ENCODE measurements around the gene LHX3. TPM values are rescaled to one million over a fixed set of nuclear protein-coding genes. Genes with fewer than 3 reads are reported as not detected.

Gene LHX3
- total and polyA plus RNA-seq, 4 donors = not detected

DNA sequence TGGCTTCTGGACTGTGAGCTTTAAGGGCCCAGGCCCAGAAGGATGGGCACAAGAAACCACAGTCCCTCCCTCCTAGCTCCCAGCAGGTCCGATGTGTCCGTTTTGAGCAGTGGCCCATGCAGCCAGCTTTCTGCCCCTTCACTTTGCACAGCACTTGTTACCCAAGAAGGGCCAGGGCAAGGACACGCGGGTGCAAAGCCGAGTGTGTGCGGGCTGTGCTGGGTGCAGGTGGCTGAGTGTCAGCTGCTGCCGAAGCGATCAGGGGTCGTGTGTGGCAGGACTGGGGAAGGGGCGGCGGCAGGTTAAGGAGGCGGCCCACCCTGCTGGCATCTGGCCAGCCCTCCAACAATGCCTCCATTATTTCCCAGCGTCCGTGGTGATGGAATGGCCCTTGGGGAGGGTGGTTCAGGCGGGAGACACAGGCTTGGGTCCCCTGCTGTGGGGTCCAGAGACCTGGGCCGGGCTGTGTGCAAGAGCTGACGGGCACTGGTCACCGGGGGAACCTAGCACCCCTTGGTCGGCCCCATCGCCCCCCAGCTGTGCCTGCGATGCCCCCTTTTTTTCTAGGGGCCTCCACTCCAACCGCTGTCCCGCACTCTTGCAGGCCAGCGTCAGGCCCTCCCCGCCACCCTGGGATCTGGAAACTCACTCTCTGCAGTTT, 653 bp downstream of the LHX3 start:
- DNase-seq = no peak
- 50 to 60% methylated on average over 25 of the region's 25 CpGs for WGBS, 2 donors
- no peak for ATAC-seq (ENCODE audit: insufficient read depth, low FRiP score)

DNA sequence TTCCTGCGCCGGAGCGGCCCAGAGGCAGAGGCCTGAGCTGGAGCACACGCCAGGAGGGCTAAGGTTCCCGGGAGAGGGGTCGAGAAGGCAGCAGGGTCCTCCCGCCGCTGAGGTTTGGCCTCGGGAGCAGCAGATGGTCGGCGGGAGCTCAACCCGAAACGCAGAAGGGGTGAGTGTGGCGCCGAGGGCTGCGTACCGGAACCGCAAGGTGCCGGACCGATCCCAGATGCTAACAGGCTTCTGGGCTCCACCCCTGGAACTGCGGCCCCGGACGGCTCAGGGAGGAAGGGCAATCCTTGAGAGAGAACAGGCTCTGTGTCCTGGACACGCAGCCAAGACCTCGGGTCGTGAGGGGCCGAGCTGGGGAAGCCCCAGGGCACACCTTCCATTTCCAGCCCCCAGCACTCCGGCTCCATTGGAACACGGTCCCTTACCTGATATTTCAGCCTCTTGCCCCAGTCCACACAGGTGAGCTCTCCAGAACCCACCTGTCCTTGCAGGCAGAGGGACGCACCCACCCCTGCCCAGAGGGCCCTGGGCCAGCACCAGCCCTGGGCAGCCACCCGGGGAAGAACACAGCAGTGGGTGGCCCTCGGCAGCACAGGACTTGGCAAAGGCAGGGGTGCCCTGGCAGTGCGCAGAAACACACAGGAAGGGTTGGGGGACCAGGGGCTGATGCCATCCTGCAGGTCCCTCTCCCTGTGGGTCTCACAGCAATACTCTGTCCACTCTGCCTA, 1.4 kb downstream of the LHX3 start:
- ATAC-seq (ENCODE audit: insufficient read depth, low FRiP score) (no peak), DNase-seq (no peak)
- H3K27me3 ChIP-seq (ENCODE audit: control insufficient read depth in 3 of 3, insufficient read depth in 3 of 3, low read length in 2 of 3) = peaks cover 27 to 51% (median 50%) of the 10 kb centered on the region in 3 donors
- H3K36me3 ChIP-seq (ENCODE audit: control insufficient read depth in 4 of 4, insufficient read depth in 4 of 4, low read length in 4 of 4) = peaks cover 0 to 2% (median 0%) of the 10 kb centered on the region in 4 donors
- H3K9me3 ChIP-seq (ENCODE audit: control insufficient read depth in 4 of 4, insufficient read depth in 3 of 4, low read length in 3 of 4) = peaks cover 0 to 20% (median 0%) of the 10 kb centered on the region in 4 donors
- H3K4me1 ChIP-seq (ENCODE audit: control insufficient read depth in 5 of 5, insufficient read depth in 5 of 5, low read length in 5 of 5) = peaks cover 0 to 4% (median 0%) of the 10 kb centered on the region in 5 donors
- 21% methylated on average over 30 to 33 of the region's 33 CpGs for WGBS, 2 donors
- H3K4me3 ChIP-seq = no peak overlapping the region
- H3K27ac ChIP-seq (ENCODE audit: low read depth in 1 of 2, low read length in 1 of 2) = no peak overlapping the region
- H3K9ac ChIP-seq (ENCODE audit: insufficient read depth in 1 of 2, low read length in 2 of 2) = no peak overlapping the region
- TF ChIP-seq, protein P1, sequence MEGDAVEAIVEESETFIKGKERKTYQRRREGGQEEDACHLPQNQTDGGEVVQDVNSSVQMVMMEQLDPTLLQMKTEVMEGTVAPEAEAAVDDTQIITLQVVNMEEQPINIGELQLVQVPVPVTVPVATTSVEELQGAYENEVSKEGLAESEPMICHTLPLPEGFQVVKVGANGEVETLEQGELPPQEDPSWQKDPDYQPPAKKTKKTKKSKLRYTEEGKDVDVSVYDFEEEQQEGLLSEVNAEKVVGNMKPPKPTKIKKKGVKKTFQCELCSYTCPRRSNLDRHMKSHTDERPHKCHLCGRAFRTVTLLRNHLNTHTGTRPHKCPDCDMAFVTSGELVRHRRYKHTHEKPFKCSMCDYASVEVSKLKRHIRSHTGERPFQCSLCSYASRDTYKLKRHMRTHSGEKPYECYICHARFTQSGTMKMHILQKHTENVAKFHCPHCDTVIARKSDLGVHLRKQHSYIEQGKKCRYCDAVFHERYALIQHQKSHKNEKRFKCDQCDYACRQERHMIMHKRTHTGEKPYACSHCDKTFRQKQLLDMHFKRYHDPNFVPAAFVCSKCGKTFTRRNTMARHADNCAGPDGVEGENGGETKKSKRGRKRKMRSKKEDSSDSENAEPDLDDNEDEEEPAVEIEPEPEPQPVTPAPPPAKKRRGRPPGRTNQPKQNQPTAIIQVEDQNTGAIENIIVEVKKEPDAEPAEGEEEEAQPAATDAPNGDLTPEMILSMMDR (IDR thresholded peaks at IDR 0.05; ENCODE audit: control extremely low read depth, extremely low read depth) = no peak

More for the DNA sequence above, 653 bp downstream of the LHX3 start:
- peaks cover 0 to 4% (median 0%) of the 10 kb centered on the region in 5 donors for H3K4me1 ChIP-seq (ENCODE audit: control insufficient read depth in 5 of 5, insufficient read depth in 5 of 5, low read length in 5 of 5)
- H3K9me3 ChIP-seq (ENCODE audit: control insufficient read depth in 4 of 4, insufficient read depth in 3 of 4, low read length in 3 of 4) = peaks cover 0 to 19% (median 0%) of the 10 kb centered on the region in 4 donors
- no peak overlapping the region for H3K4me3 ChIP-seq
- H3K27ac ChIP-seq (ENCODE audit: low read depth in 1 of 2, low read length in 1 of 2) = no peak overlapping the region
- peaks cover 27 to 50% (median 45%) of the 10 kb centered on the region in 3 donors for H3K27me3 ChIP-seq (ENCODE audit: control insufficient read depth in 3 of 3, insufficient read depth in 3 of 3, low read length in 2 of 3)
- TF ChIP-seq, protein P1 (IDR thresholded peaks at IDR 0.05; ENCODE audit: control extremely low read depth, extremely low read depth) = no peak
- peaks cover 0 to 6% (median 0%) of the 10 kb centered on the region in 4 donors for H3K36me3 ChIP-seq (ENCODE audit: control insufficient read depth in 4 of 4, insufficient read depth in 4 of 4, low read length in 4 of 4)
- no peak overlapping the region for H3K9ac ChIP-seq (ENCODE audit: insufficient read depth in 1 of 2, low read length in 2 of 2)

DNA sequence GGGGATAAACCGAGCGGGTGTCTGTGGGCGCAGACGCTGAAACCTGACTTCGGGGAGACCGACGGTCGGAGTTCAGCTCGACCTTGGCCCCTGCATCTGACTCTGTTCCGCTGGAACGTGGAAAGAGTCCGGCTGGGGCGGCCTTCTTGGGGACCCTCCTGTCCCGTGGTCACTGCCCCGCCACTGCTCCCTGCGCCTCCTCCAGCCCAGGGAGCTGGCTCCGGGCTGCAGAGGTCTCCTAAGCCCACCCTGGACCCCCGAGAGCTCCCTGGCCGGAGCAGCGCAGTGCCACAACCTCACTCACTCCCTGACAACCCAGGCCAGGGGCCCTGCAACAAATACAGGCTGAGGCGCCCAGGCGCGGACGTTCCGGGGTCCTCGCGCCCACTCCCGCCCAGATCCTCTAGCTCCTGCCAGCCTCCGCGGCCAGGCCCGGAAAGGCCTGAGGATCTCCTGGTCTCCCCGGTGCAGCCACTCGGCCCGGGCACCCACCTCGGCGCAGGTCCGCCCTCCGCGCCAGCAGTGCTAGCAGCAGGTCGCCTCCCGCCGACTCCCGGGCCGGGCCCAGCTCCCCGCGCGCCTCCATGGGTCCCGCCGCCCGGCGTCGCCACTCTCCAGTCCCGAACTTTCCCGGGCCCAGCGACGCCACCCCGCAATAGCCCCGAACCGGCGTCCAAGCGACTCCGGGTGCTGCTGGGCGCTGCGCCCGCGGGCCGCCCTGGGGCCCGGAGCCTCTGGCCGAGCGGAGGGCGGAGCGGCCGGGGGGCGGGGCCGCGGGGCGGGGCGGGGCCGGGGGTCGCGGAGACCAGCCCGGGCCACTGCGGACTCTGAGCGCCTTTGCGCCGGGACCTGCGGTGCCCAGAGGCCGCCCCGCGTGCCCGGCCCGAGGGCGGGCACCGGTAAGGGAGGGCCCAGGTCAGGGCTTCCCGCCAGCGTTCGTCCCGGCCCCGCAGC, 2.2 kb downstream of the LHX3 start:
- Histone ChIP-seq H3K27ac (ENCODE audit: low read depth in 1 of 2, low read length in 1 of 2) (no peak overlapping the region), H3K36me3 (ENCODE audit: control insufficient read depth in 4 of 4, insufficient read depth in 4 of 4, low read length in 4 of 4) (no peaks in the 10 kb centered on the region), H3K4me3 (no peak overlapping the region), H3K4me1 (ENCODE audit: control insufficient read depth in 5 of 5, insufficient read depth in 5 of 5, low read length in 5 of 5) (peaks cover 0 to 4% (median 0%) of the 10 kb centered on the region in 5 donors), H3K27me3 (ENCODE audit: control insufficient read depth in 3 of 3, insufficient read depth in 3 of 3, low read length in 2 of 3) (peaks cover 33 to 58% (median 54%) of the 10 kb centered on the region in 3 donors), H3K9ac (ENCODE audit: insufficient read depth in 1 of 2, low read length in 2 of 2) (no peak overlapping the region), H3K9me3 (ENCODE audit: control insufficient read depth in 4 of 4, insufficient read depth in 3 of 4, low read length in 3 of 4) (peaks cover 0 to 21% (median 0%) of the 10 kb centered on the region in 4 donors)
- DNase-seq = no peak
- TF ChIP-seq, protein P1 (IDR thresholded peaks at IDR 0.05; ENCODE audit: control extremely low read depth, extremely low read depth) = no peak
- 12 to 17% methylated on average over 76 to 99 of the region's 99 CpGs for WGBS, 2 donors
- no peak for ATAC-seq (ENCODE audit: insufficient read depth, low FRiP score)
